IPS-18a (cell line): Measurements from ENCODE around the gene SEMA4D.

ENCODE experiments used
- H3K27ac ChIP-seq: one replicate; pipeline ENCODE4 v1.5.1; 2013; ENCODE audit warnings: low read length
- H3K27me3 ChIP-seq: one replicate; pipeline ENCODE4 v1.6.1; 2013; ENCODE audit warnings: mild to moderate bottlenecking, low read length; ENCODE audit not compliant: control insufficient read depth, insufficient read depth
- H3K36me3 ChIP-seq: one replicate; pipeline ENCODE4 v1.6.1; 2013; ENCODE audit warnings: low read depth, low read length; ENCODE audit not compliant: control insufficient read depth
- H3K4me1 ChIP-seq: one replicate; pipeline ENCODE4 v1.6.1; 2013; ENCODE audit warnings: low read depth, low read length; ENCODE audit not compliant: control insufficient read depth
- H3K4me3 ChIP-seq: one replicate; pipeline ENCODE4 v1.5.1; 2013; ENCODE audit warnings: low read length
- H3K9ac ChIP-seq: one replicate; pipeline ENCODE4 v1.6.1; 2013; ENCODE audit warnings: mild to moderate bottlenecking, low read length, moderate library complexity
- H3K9me3 ChIP-seq: one replicate; pipeline ENCODE4 v1.6.1; 2013; ENCODE audit warnings: low read depth, low read length; ENCODE audit not compliant: control insufficient read depth

The SEMA4D gene

DNA sequence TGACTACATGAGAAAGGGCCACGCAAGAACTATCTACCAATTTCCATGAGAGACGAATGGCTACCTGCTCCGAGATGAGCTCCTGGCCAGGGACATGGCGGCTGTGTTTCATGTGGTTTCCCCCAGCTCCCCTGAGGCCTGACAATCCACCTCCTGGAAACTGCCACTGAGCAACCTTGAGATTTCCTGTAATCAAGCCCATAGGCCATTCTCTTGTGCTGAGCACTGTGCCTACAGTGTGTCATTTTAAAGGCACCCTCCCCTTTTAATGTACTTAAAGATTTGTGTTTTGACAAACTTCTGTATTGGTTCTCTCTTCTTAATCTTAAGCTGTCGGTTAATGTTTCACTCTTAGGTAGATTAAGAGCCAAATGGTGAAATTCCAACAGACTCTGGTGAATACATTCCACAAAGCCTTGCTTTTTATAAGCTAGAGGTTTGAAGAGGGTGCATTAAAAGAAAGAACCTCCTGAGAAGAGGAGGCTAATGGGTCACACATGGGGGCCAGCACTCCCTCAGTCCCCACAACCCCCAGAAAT is 107.3 kb downstream of the SEMA4D start:
- Histone ChIP-seq H3K4me3 (no peak overlapping the region), H3K4me1 (no peaks in the 10 kb centered on the region), H3K27ac (no peak overlapping the region), H3K36me3 (peaks cover 81% of the 10 kb centered on the region), H3K9me3 (no peaks in the 10 kb centered on the region), H3K27me3 (no peaks in the 10 kb centered on the region), H3K9ac (no peak overlapping the region)

DNA sequence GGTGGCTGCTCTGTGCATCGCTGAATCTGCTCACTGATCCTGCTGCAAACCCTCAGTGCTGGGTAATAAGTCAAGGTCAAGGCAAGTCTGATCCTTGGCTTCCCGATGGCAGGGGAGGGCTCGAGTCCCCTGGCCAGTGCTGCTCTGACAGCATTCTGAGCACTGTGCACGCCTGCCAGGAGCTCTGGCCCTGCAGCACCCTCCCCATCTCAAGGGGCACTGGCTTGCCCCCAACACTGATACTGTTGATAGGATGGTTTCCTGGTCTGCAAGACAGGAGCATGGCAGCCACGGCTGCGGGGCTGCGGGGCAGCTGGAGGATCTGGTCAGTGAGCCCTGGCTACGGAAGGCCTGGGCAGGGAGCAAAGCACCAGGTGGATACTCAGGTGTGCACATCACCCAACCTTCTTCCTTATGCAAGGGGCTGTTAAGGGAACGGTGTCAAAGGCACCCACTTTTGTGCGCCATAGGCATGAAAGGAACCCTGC is 107.8 kb downstream of the SEMA4D start:
- Histone ChIP-seq H3K27ac (no peak overlapping the region), H3K4me3 (no peak overlapping the region), H3K27me3 (no peaks in the 10 kb centered on the region), H3K9me3 (no peaks in the 10 kb centered on the region), H3K9ac (no peak overlapping the region), H3K4me1 (no peaks in the 10 kb centered on the region), H3K36me3 (peaks cover 83% of the 10 kb centered on the region)

DNA sequence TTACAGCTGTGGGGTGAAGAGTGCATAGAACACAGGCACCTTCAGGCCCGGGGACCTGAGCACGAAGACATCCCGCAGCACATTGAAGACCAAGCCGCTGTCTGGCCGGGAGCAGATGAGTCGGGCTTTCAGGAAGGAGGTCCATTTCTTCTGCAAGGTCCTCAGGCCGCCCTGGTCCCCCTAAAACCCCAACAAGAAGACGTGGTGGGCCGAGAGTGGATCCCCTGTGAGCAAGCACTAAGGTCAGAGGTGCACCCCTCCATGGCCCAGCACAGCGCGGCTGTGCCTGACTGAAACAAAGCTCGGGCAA is 109.1 kb downstream of the SEMA4D start:
- Histone ChIP-seq H3K4me3 (no peak overlapping the region), H3K9me3 (no peaks in the 10 kb centered on the region), H3K36me3 (peaks cover 85% of the 10 kb centered on the region), H3K9ac (no peak overlapping the region), H3K27me3 (no peaks in the 10 kb centered on the region), H3K4me1 (no peaks in the 10 kb centered on the region), H3K27ac (no peak overlapping the region)

DNA sequence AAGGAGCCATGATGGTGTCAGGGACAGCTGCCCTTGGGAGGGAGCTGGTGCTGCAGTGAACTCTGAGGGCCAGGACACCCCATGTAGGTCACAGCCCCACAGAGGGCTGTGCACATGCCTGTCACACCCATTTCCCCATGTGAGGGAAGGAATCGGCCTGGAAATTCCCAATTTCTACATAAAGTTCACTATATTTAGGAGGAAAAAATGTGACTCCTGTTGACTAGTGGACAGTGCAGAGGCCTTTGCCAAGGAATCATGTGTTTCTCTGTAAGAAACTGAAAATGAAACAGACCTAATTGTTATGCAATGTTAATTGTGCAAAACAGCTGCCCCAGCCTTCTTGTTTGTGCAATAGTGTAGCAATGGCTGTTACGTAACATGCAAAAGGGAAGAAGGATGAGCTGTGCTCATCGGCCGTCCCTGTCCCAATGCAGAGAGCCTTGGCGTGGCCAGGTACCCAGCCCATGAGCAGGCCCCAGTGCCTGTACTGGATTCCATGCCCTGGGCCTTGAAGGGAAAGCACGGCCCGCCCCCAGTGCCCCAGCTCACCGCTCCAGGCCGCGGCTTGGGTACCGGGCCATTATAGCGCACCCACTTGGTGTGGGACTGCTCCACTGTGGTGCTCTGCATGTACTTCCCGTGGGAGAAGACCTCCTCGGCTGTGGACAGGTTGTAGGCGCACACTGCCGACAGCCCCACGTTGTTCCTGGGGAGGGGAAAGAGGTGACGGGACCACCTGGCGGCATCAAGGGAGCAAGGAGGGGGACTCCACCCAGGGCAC is 109.6 kb downstream of the SEMA4D start:
- Histone ChIP-seq H3K27me3 (no peaks in the 10 kb centered on the region), H3K27ac (no peak overlapping the region), H3K9ac (no peak overlapping the region), H3K4me3 (no peak overlapping the region), H3K4me1 (no peaks in the 10 kb centered on the region), H3K36me3 (peaks cover 84% of the 10 kb centered on the region), H3K9me3 (no peaks in the 10 kb centered on the region)

- Histone ChIP-seq H3K4me1 (no peaks in the 10 kb centered on the region), H3K27me3 (no peaks in the 10 kb centered on the region), H3K27ac (no peak overlapping the region), H3K9ac (no peak overlapping the region), H3K36me3 (peaks cover 79% of the 10 kb centered on the region), H3K4me3 (no peak overlapping the region), H3K9me3 (no peaks in the 10 kb centered on the region)
Observed at GRCh38 chr9:89387197-89387849, 110.6 kb downstream of the SEMA4D start.

- Histone ChIP-seq H3K9me3 (no peaks in the 10 kb centered on the region), H3K27me3 (no peaks in the 10 kb centered on the region), H3K36me3 (peaks cover 76% of the 10 kb centered on the region), H3K4me1 (no peaks in the 10 kb centered on the region), H3K27ac (no peak overlapping the region), H3K9ac (no peak overlapping the region), H3K4me3 (no peak overlapping the region)
Observed at GRCh38 chr9:89386797-89387196, 111.1 kb downstream of the SEMA4D start.

- H3K36me3 ChIP-seq: peaks cover 79% of the 10 kb centered on the region
- H3K27ac ChIP-seq: no peak overlapping the region
Observed at GRCh38 chr9:89386206-89386605, 111.7 kb downstream of the SEMA4D start.

DNA sequence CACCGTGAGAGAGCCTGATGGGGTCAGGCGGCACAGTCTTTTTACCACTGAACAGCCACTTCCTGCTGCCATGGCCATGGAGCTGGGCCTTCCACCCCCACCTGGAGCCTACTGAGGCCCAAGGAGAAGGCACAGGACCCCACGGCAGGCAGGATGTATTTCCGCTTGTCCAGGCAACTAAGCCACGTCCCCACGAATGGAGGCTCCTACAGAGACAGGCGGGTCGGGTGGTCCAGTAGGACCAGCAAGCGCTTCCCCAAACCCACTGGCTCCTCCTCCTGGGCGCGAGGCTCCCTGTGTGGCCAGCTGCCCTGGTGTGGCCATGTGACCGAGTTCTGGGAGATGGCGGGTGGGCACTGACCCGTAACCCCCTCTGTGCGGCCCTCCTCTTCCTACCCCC is 113.1 kb downstream of the SEMA4D start:
- peaks cover 67% of the 10 kb centered on the region for H3K36me3 ChIP-seq
- H3K4me1 ChIP-seq: no peaks in the 10 kb centered on the region

More at GRCh38 chr9:89386206-89386605, 111.7 kb downstream of the SEMA4D start:
- Histone ChIP-seq H3K9me3 (no peaks in the 10 kb centered on the region), H3K27me3 (no peaks in the 10 kb centered on the region), H3K4me3 (no peak overlapping the region), H3K9ac (no peak overlapping the region), H3K4me1 (no peaks in the 10 kb centered on the region)

DNA sequence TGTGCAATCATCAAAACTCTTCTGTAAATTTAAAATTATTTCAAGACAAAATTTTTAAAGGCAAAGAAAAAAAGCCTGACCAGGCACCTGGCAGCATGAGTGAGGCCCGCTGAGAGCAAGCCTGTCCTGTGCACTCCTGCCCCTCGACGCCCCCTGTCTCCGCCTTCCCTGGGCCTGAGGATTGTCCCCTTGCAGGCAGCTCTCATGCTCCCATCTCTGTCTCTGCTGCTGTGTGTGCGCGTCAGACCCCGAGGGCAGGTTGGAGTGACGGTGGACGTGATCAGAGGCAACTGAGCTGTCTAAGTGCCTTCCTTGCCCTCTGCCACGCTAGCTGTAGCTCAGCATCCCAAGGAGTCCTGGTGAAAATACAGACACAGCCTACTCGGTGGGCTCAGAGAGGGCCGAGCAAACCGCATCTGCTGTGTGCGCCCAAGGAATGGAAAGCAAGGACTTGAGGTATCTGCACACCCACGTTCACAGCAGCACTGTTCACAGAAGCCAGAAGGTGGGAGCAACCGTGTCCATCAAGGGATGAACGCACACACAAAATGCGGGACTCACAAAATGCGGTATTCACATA is 114.1 kb downstream of the SEMA4D start:
- no peak overlapping the region for H3K9ac ChIP-seq
- H3K4me3 ChIP-seq: no peak overlapping the region
- peaks cover 64% of the 10 kb centered on the region for H3K36me3 ChIP-seq
- no peak overlapping the region for H3K27ac ChIP-seq
- H3K27me3 ChIP-seq: no peaks in the 10 kb centered on the region
- H3K4me1 ChIP-seq: no peaks in the 10 kb centered on the region
- no peaks in the 10 kb centered on the region for H3K9me3 ChIP-seq

More for the DNA sequence above, 113.1 kb downstream of the SEMA4D start:
- no peaks in the 10 kb centered on the region for H3K27me3 ChIP-seq
- no peak overlapping the region for H3K4me3 ChIP-seq
- H3K27ac ChIP-seq: no peak overlapping the region
- no peaks in the 10 kb centered on the region for H3K9me3 ChIP-seq
- no peak overlapping the region for H3K9ac ChIP-seq

- H3K27me3 ChIP-seq: no peaks in the 10 kb centered on the region
- no peak overlapping the region for H3K27ac ChIP-seq
- H3K36me3 ChIP-seq: peaks cover 57% of the 10 kb centered on the region
Observed at GRCh38 chr9:89383030-89383720, 114.7 kb downstream of the SEMA4D start.

More at GRCh38 chr9:89383030-89383720, 114.7 kb downstream of the SEMA4D start:
- no peaks in the 10 kb centered on the region for H3K4me1 ChIP-seq
- no peaks in the 10 kb centered on the region for H3K9me3 ChIP-seq
- no peak overlapping the region for H3K9ac ChIP-seq
- no peak overlapping the region for H3K4me3 ChIP-seq
